Psoas muscle (tissue), 8 donors: Measurements from ENCODE around the gene PLEKHM1. TPM values are rescaled to one million over a fixed set of nuclear protein-coding genes. Genes with fewer than 3 reads are reported as not detected.

ENCODE experiments used
- ATAC-seq, 4 donors: fragments of 200-7000 bp; cut with Tn5 transposase; one replicate each; pipeline ENCODE4 v1.9.1; 2020; ENCODE audit warnings: moderate library complexity in 3 of 4, mild to moderate bottlenecking in 2 of 4
- DNase-seq, 2 donors: peaks; one replicate each; pipeline ENCODE4 v3.0.0-alpha.2; 2020
- H3K27ac ChIP-seq: fragments of 200-600 bp; one replicate; pipeline ENCODE4 v1.8.0; 2022
- H3K27me3 ChIP-seq, 3 donors: fragments of 200-600 bp in 1 of 3; one replicate each; pipeline versions ENCODE4 v1.6.1 to v1.8.0; 2013 to 2022; ENCODE audit warnings: low read length in 2 of 3, mild to moderate bottlenecking in 2 of 3, moderate library complexity in 1 of 3; ENCODE audit not compliant: insufficient read depth in 3 of 3
- H3K36me3 ChIP-seq, 2 donors: fragments of 200-600 bp in 1 of 2; one replicate each; pipeline versions ENCODE4 v1.6.1 to v1.8.0; 2013 to 2022; ENCODE audit warnings: low read depth in 1 of 2, mild to moderate bottlenecking in 1 of 2, moderate library complexity in 1 of 2; ENCODE audit not compliant: insufficient read depth in 1 of 2
- H3K4me1 ChIP-seq: fragments of 200-600 bp; one replicate; pipeline ENCODE4 v1.8.0; 2022
- H3K4me3 ChIP-seq: fragments of 200-600 bp; one replicate; pipeline ENCODE4 v1.8.0; 2022; ENCODE audit warnings: mild to moderate bottlenecking
- H3K9me3 ChIP-seq: fragments of 200-600 bp; one replicate; pipeline ENCODE4 v1.8.0; 2022
- CTCF ChIP-seq: fragments of 200-600 bp; IDR thresholded peaks from one replicate; pipeline ENCODE4 v1.8.0; 2022; ENCODE audit warnings: antibody characterized with exemption
- WGBS, 3 donors: extraction: QIAGEN DNeasy Blood & Tissue Kit; methylation state at CpG; one replicate each; pipeline versions ENCODE4 v1.1.6 to v1.1.7; 2013; 5-methylcytosine and 5-hydroxymethylcytosine counted together
- intact Hi-C, 2 donors: fragments of 100-400 bp; cut with DNase I; formaldehyde crosslinking; loops; one replicate each; pipeline versions ENCODE4 v1.11.0 to v1.14.2; 2022
- polyA plus RNA-seq, 3 donors: library from polyadenylated mRNA; stranded (reverse); fragments of 200-250 nt; gene quantifications; one replicate each; pipeline ENCODE4 v1.2.3, GENCODE V29; 2013
- total RNA-seq, 4 donors: library from RNA; stranded (reverse); fragmentation: NEBNext Ultra II Directional in 2 of 4; extraction: Animal tissue kit (Norgen Biotek cat#: 25700) in 2 of 4; gene quantifications; one replicate each; pipeline versions ENCODE4 v1.2.1 to v1.2.4, GENCODE V29; 2021 to 2023
- donor health status: healthy with polysubstance abuse.
- donor health status: DM: no; HTN: no; CAD: no; lungs with moderate emphysema.
- donor health status: Bipolar disorder and iron deficiency.
- donor health status: healthy.
- donor health status: DM: yes; HTN: yes; CAD: no.
- donor health status: DM: no; HTN: no; CAD: no.
- donor health status: DM: no; HTN: no; CAD: no.
- donor health status: DM: yes; HTN: yes; CAD: no.

PLEKHM1 gene
- total and polyA plus RNA-seq, 7 donors = 13.0 to 47.6 (median 25.5) TPM

DNA sequence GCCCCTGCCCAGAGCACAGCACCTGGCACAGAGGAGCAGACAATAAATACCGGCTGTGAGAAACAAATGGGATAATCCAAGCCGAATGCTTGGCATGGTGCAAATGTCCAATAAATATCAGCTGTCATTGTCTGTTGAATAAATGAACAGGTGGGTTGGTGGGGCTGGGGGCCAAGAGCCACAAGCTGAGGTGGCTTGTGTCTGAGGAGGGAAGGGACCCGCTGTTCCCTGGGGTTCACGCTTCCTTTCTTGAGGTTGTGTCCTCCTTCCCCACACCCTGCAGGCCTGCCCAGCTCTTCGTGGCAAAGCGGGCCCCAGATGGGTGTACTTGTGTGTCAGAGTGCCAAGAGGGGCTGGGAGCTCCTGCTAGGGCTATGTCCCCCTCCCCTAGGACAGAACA lies 96.4 kb downstream of the PLEKHM1 start:
- intact Hi-C loops = loop anchor here in 1 of 2 donors (10.0 kb wide), 2 partner anchors 201 to 441 kb away; no protein-coding TSS in a partner anchor
- Histone ChIP-seq H3K36me3 (no peaks in the 10 kb centered on the region), H3K27me3 (no peaks in the 10 kb centered on the region), H3K4me1 (no peaks in the 10 kb centered on the region), H3K27ac (no peak overlapping the region), H3K4me3 (no peak overlapping the region), H3K9me3 (no peaks in the 10 kb centered on the region)
- no peak for ATAC-seq
- WGBS, 3 donors = 51 to 54% (median 52%) methylated on average over 6 of the region's 6 CpGs
- no peak for TF ChIP-seq CTCF
- DNase-seq = no peak

DNA sequence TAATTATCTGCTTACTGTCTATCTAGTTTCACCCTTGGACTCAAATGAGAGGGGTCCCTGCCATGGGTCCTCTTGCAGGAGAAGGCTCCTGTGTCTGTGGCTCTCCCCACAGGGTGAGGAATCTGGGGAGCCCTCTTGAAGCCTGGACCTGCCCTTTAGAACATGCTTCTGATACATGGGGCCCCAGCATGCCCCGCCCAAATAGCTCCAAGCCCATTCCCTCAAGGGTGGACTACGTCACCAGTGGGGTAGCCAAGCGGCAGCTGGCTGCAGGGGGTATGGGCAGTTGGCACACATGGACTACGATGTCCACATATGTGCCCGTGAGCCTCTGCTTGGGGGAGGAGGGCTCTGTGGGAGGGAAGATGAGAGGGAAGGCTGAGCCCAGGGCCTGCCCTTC lies 97.1 kb downstream of the PLEKHM1 start:
- H3K4me1 ChIP-seq = no peaks in the 10 kb centered on the region
- 75 to 88% (median 88%) methylated on average over 5 of the region's 5 CpGs for WGBS, 3 donors
- DNase-seq (no peak), ATAC-seq (no peak)
- H3K9me3 ChIP-seq = no peaks in the 10 kb centered on the region
- no peak for TF ChIP-seq CTCF
- H3K27ac ChIP-seq = no peak overlapping the region
- H3K27me3 ChIP-seq = no peaks in the 10 kb centered on the region
- intact Hi-C loops = loop anchor here in 1 of 2 donors (10.0 kb wide), 2 partner anchors 201 to 441 kb away; no protein-coding TSS in a partner anchor
- no peak overlapping the region for H3K4me3 ChIP-seq
- H3K36me3 ChIP-seq = no peaks in the 10 kb centered on the region

DNA sequence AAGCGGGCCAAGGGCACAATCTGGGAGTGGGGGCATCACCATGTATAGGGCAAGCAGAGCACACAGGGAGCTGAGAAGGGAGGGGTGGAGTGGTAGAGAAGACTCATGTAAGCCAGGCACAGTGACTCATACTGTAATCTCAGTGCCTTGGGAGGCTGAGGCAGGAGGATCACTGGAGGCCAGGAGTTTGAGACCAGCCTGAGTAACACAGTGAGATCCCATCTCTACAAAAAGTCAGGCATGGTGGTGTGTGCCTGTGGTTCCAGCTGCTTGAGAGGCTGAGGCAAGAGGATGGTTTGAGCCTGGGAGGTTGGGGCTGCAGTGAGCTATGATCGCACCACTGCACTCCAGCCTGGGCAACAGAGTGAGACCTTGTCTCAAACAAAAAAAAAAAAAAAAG lies 98.6 kb downstream of the PLEKHM1 start:
- no peak for ATAC-seq
- no peak for DNase-seq
- no peak for TF ChIP-seq CTCF
- H3K9me3 ChIP-seq = no peaks in the 10 kb centered on the region
- no peaks in the 10 kb centered on the region for H3K36me3 ChIP-seq
- H3K27me3 ChIP-seq = peaks cover 0 to 1% (median 0%) of the 10 kb centered on the region in 3 donors
- no peaks in the 10 kb centered on the region for H3K4me1 ChIP-seq
- WGBS, 3 donors = 94 to 100% (median 94%) methylated on average over 2 of the region's 2 CpGs
- H3K4me3 ChIP-seq = no peak overlapping the region
- intact Hi-C loops = loop anchor here in 1 of 2 donors (10.0 kb wide), 2 partner anchors 203 to 443 kb away; no protein-coding TSS in a partner anchor
- no peak overlapping the region for H3K27ac ChIP-seq

DNA sequence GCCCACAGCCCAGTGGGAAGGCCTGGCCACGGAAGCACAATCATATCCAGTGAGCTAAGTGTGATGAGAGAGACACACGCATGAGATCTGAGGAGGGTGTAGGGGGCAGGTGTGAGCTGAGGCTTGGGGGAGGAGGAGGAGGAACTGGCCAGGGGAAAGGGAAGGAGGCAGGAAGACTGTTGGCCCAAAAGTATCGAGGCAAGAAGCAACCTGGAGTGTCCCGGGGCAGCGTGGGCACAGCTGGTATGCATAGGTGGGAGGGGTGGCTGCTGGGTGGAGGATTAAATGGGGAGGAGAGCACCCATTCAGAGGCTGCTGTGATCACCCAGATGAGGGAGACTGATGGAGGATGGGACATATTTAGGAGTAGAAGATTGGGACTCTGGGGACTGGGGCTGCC lies 99.2 kb downstream of the PLEKHM1 start:
- no peak for DNase-seq
- 53 to 64% (median 56%) methylated on average over 5 of the region's 5 CpGs for WGBS, 3 donors
- ATAC-seq = no peak
- H3K27ac ChIP-seq = no peak overlapping the region
- H3K9me3 ChIP-seq = no peaks in the 10 kb centered on the region
- H3K27me3 ChIP-seq = peaks cover 0 to 1% (median 0%) of the 10 kb centered on the region in 3 donors
- H3K4me1 ChIP-seq = no peaks in the 10 kb centered on the region
- intact Hi-C loops = loop anchor here in 1 of 2 donors (10.0 kb wide), 2 partner anchors 204 to 444 kb away; no protein-coding TSS in a partner anchor
- H3K36me3 ChIP-seq = no peaks in the 10 kb centered on the region
- H3K4me3 ChIP-seq = no peak overlapping the region
- TF ChIP-seq CTCF = no peak

GRCh38 chr17:45389354-45389753 lies 101.2 kb downstream of the PLEKHM1 start:
- Histone ChIP-seq H3K27me3 (peaks cover 0 to 1% (median 0%) of the 10 kb centered on the region in 3 donors), H3K27ac (no peak overlapping the region), H3K4me1 (no peaks in the 10 kb centered on the region), H3K4me3 (no peak overlapping the region), H3K36me3 (no peaks in the 10 kb centered on the region), H3K9me3 (no peaks in the 10 kb centered on the region)
- DNase-seq = no peak
- intact Hi-C loops = loop anchor here in 1 of 2 donors (5.0 kb wide), 1 partner anchor 112 kb away; no protein-coding TSS in a partner anchor
- no peak for TF ChIP-seq CTCF
- ATAC-seq = no peak
- WGBS, 3 donors = 44 to 52% (median 49%) methylated on average over 3 of the region's 3 CpGs
